Epithelial cell of esophagus (primary cell): ENCODE results near the gene CHMP1A.
A peak's percentile ranks its signal among the peaks of the same experiment; 100 is the strongest.

Experiments
- DNase-seq: peaks from one replicate; pipeline ENCODE4 v3.0.0; 2010; ENCODE audit warnings: low read depth
- H3K4me3 ChIP-seq: 2 replicates; pipeline ENCODE4 v1.5.1; 2011; ENCODE audit warnings: mild to moderate bottlenecking, low read length, control low read depth
- CTCF ChIP-seq: IDR thresholded peaks from 2 replicates; pipeline ENCODE4 v1.5.1; 2011; ENCODE audit warnings: low read depth, mild to moderate bottlenecking, low read length, control low read depth, inconsistent platforms; ENCODE audit not compliant: insufficient read depth; ENCODE audit errors: missing control alignments

CHMP1A gene

GRCh38 chr16:89607453-89607852 lies 50.1 kb downstream of the CHMP1A start:
- no peak for TF ChIP-seq CTCF
- DNase-seq = no peak
- H3K4me3 ChIP-seq = no peak overlapping the region

- no peak overlapping the region for H3K4me3 ChIP-seq
- TF ChIP-seq CTCF = no peak
- no peak for DNase-seq
These were observed 51.5 kb downstream of the CHMP1A start for GRCh38 chr16:89606006-89606405.

DNA sequence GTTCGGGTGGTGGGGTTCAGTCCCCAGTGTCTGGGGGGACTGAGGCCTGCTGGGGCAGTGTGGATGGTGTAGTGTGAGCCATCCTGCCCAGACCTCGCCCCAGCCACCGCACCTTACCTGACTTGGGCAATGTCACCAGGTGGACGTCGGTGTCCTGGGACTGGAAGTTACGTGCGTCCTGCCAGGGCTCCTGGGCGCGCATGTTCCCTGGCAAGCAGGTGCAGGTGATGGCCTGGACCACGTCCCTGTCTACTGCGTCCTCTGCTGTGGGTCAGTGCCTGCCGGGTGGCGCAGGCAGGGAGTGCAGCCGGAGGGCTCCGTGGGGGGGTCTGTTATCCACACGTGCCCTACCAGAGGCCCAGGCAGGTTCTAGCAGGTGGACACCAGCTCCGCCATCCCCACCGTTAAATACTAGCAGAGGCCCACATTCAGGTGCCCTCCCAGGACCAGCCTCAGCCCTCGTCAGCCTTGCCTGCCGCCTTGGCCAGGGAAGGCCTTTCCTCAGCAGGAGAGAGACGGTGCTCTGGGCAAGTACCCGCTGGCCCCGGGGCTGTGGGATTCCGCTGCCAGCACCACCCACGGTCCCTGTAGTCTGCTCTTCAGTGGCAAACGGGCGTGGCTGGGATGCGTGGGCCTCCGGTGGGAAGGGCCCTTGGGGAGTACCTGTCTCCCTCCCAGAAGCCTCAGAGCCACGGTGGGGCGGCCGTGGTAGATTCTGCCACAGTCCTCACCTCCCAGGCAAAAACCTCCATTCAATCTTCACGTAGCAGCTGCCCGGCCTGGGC lies 52.1 kb downstream of the CHMP1A start:
- no peak overlapping the region for H3K4me3 ChIP-seq
- DNase-seq = peak; percentile 28
- no peak for TF ChIP-seq CTCF

- no peak for TF ChIP-seq CTCF
- no peak for DNase-seq
- no peak overlapping the region for H3K4me3 ChIP-seq
These were observed 52.7 kb downstream of the CHMP1A start for GRCh38 chr16:89604764-89605163.

GRCh38 chr16:89602952-89603590 lies 54.4 kb downstream of the CHMP1A start:
- no peak for DNase-seq
- TF ChIP-seq CTCF = no peak
- no peak overlapping the region for H3K4me3 ChIP-seq

DNA sequence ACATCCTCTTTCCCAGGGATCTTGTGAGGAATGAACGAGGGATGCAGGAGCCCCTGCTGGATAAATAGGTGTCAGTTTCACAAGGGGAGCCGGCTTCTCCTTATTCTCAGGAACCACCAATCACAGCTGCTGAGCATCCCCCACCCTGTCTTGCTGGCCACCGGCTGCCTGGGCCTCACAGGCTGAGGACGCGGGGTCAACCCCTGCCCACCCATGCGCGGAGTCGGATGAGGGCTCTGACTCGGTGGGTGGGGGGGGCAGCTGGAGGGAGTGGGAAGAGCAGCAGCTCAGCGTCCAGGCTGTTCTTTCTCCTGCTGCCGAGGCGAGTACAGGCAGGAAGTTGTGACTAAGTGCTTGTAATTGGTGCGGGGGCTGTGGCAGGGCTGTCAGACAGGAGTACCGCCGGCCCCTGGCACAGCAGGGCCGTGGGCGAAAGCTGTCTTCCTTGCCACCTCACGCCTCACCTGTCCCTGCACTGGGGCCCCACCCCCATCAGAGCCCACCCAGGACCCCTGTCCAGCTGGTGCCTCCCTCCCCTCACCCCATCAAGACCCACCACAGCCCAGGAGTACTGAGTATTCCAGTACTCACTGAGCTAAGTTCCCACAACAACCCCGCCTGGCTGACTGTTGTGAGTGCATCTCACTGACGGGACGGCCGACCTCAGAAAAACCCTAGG lies 55.1 kb downstream of the CHMP1A start:
- no peak overlapping the region for H3K4me3 ChIP-seq
- peak; percentile 93 for DNase-seq
- no peak for TF ChIP-seq CTCF
